HEK293 (cell line): ENCODE measurements around the gene CLEC2L.

Experiments used
- CTCF ChIA-PET: fragments of 350-600 bp; formaldehyde crosslinking; extraction: SDS; loops from one replicate; lab custom pipeline; 2021; ENCODE audit warnings: antibody characterized with exemption; lab: Yijun Ruan, JAX
- POLR2A ChIA-PET: fragments of 300-600 bp; formaldehyde crosslinking; extraction: SDS; loops from one replicate; lab custom pipeline; 2020; ENCODE audit warnings: antibody characterized with exemption, inconsistent platforms; lab: Yijun Ruan, JAX
- H3K27ac ChIP-seq: fragments of 200-500 bp; sonication (Bioruptor generic); 2 replicates; pipeline ENCODE4 v1.5.1; 2014; ENCODE audit warnings: low read depth, low read length, control low read depth, inconsistent platforms; ENCODE audit errors: extremely low read depth
- H3K36me3 ChIP-seq, 2 experiments: fragments of 200-500 bp in 1 of 2; sonication (Bioruptor generic) in 1 of 2; 1 replicate in 1 of 2; 2 replicates in 1 of 2; pipeline ENCODE4 v1.5.1; 2014 to 2017; ENCODE audit warnings: inconsistent platforms in 2 of 2, low read length in 2 of 2; ENCODE audit not compliant: control insufficient read depth in 2 of 2, insufficient read depth in 1 of 2
- H3K4me1 ChIP-seq: fragments of 200-500 bp; sonication (Bioruptor generic); 2 replicates; pipeline ENCODE4 v1.5.1; 2014; ENCODE audit warnings: mild to moderate bottlenecking, low read length, inconsistent platforms; ENCODE audit not compliant: control insufficient read depth, insufficient read depth
- H3K4me3 ChIP-seq: 2 replicates; pipeline ENCODE4 v1.5.1; 2011; ENCODE audit warnings: low read depth, mild to moderate bottlenecking, control low read depth, low read length, moderate library complexity
- H3K9me3 ChIP-seq: fragments of 200-500 bp; sonication (Bioruptor generic); 2 replicates; pipeline ENCODE4 v1.5.1; 2014; ENCODE audit warnings: low read depth, low read length, inconsistent platforms; ENCODE audit not compliant: control insufficient read depth, insufficient read depth
- EGR2 ChIP-seq: fragments of 450-650 bp; formaldehyde crosslinking; IDR thresholded peaks from 2 replicates; pipeline ENCODE4 v1.5.1; 2016; ENCODE audit warnings: low read depth, missing biosample characterization, missing genetic modification characterization
- OSR2 ChIP-seq: fragments of 450-650 bp; formaldehyde crosslinking; IDR thresholded peaks from 2 replicates; pipeline ENCODE4 v1.5.1; 2016; ENCODE audit warnings: missing biosample characterization, missing genetic modification characterization
- PRDM1 ChIP-seq: fragments of 450-650 bp; formaldehyde crosslinking; IDR thresholded peaks from 2 replicates; pipeline ENCODE4; 2016; ENCODE audit warnings: missing biosample characterization, missing genetic modification characterization
- SALL2 ChIP-seq: fragments of 450-650 bp; formaldehyde crosslinking; IDR thresholded peaks from 2 replicates; pipeline ENCODE4 v1.5.0; 2017; ENCODE audit warnings: missing biosample characterization, mild to moderate bottlenecking, missing genetic modification characterization, borderline replicate concordance
- SCRT1 ChIP-seq: fragments of 450-650 bp; formaldehyde crosslinking; IDR thresholded peaks from 2 replicates; pipeline ENCODE4 v1.5.1; 2016; ENCODE audit warnings: missing biosample characterization, missing genetic modification characterization, borderline replicate concordance
- SETDB1 ChIP-seq: IDR thresholded peaks from one replicate; pipeline ENCODE4 v1.6.1; 2017; ENCODE audit warnings: mild to moderate bottlenecking, low read length, moderate library complexity, mixed read lengths; ENCODE audit not compliant: insufficient read length
- SP2 ChIP-seq: fragments of 450-650 bp; formaldehyde crosslinking; IDR thresholded peaks from 2 replicates; pipeline ENCODE4 v1.5.1; 2016; ENCODE audit warnings: missing biosample characterization, missing genetic modification characterization
- ZBTB1 ChIP-seq: fragments of 450-650 bp; formaldehyde crosslinking; IDR thresholded peaks from 2 replicates; pipeline ENCODE4 v1.5.1; 2016; ENCODE audit warnings: missing biosample characterization, missing genetic modification characterization
- ZBTB48 ChIP-seq: fragments of 450-650 bp; formaldehyde crosslinking; IDR thresholded peaks from 2 replicates; pipeline ENCODE4 v1.5.1; 2016; ENCODE audit warnings: missing biosample characterization, missing genetic modification characterization
- ZFP41 ChIP-seq: fragments of 450-650 bp; formaldehyde crosslinking; IDR thresholded peaks from 2 replicates; pipeline ENCODE4 v1.5.1; 2016; ENCODE audit warnings: missing biosample characterization, missing genetic modification characterization, borderline replicate concordance
- ZNF132 ChIP-seq: fragments of 450-650 bp; formaldehyde crosslinking; IDR thresholded peaks from 2 replicates; pipeline ENCODE4 v1.5.1; 2017; ENCODE audit warnings: missing biosample characterization, missing genetic modification characterization, borderline replicate concordance
- ZNF146 ChIP-seq: fragments of 450-650 bp; formaldehyde crosslinking; IDR thresholded peaks from 2 replicates; pipeline ENCODE4 v1.5.1; 2016; ENCODE audit warnings: missing biosample characterization, missing genetic modification characterization
- ZNF16 ChIP-seq: fragments of 450-650 bp; formaldehyde crosslinking; IDR thresholded peaks from 2 replicates; pipeline ENCODE4 v1.5.1; 2016; ENCODE audit warnings: low read depth, missing biosample characterization, missing genetic modification characterization
- ZNF175 ChIP-seq: fragments of 450-650 bp; formaldehyde crosslinking; IDR thresholded peaks from 2 replicates; pipeline ENCODE4 v1.5.1; 2016; ENCODE audit warnings: missing biosample characterization, missing genetic modification characterization
- ZNF19 ChIP-seq: fragments of 450-650 bp; formaldehyde crosslinking; IDR thresholded peaks from 2 replicates; pipeline ENCODE4; 2016; ENCODE audit warnings: missing biosample characterization, missing genetic modification characterization, low read depth
- ZNF239 ChIP-seq: fragments of 450-650 bp; formaldehyde crosslinking; IDR thresholded peaks from 2 replicates; pipeline ENCODE4 v1.5.1; 2016; ENCODE audit warnings: missing biosample characterization, missing genetic modification characterization
- ZNF280D ChIP-seq: fragments of 450-650 bp; formaldehyde crosslinking; IDR thresholded peaks from 2 replicates; pipeline ENCODE4 v1.5.1; 2016; ENCODE audit warnings: missing biosample characterization, missing genetic modification characterization
- ZNF416 ChIP-seq: fragments of 450-650 bp; formaldehyde crosslinking; IDR thresholded peaks from 2 replicates; pipeline ENCODE4 v1.5.1; 2016; ENCODE audit warnings: missing biosample characterization, missing genetic modification characterization
- ZNF488 ChIP-seq: fragments of 450-650 bp; formaldehyde crosslinking; IDR thresholded peaks from 2 replicates; pipeline ENCODE4 v1.5.1; 2016; ENCODE audit warnings: missing biosample characterization, missing genetic modification characterization
- ZNF548 ChIP-seq: fragments of 450-650 bp; formaldehyde crosslinking; IDR thresholded peaks from 2 replicates; pipeline ENCODE4 v1.5.1; 2016; ENCODE audit warnings: missing biosample characterization, missing genetic modification characterization
- ZNF571 ChIP-seq: fragments of 450-650 bp; formaldehyde crosslinking; IDR thresholded peaks from 2 replicates; pipeline ENCODE4 v1.5.0; 2017; ENCODE audit warnings: missing biosample characterization, missing genetic modification characterization
- ZNF623 ChIP-seq: fragments of 450-650 bp; formaldehyde crosslinking; IDR thresholded peaks from 2 replicates; pipeline ENCODE4 v1.5.1; 2016; ENCODE audit warnings: missing biosample characterization, missing genetic modification characterization
- ZNF654 ChIP-seq: fragments of 450-650 bp; formaldehyde crosslinking; IDR thresholded peaks from 2 replicates; pipeline ENCODE4 v1.5.1; 2016; ENCODE audit warnings: low read depth, missing biosample characterization, missing genetic modification characterization
- ZNF76 ChIP-seq: fragments of 450-650 bp; formaldehyde crosslinking; IDR thresholded peaks from 2 replicates; pipeline ENCODE4; 2016; ENCODE audit warnings: low read depth, missing biosample characterization, missing genetic modification characterization, borderline replicate concordance
- ZNF768 ChIP-seq: fragments of 450-650 bp; formaldehyde crosslinking; IDR thresholded peaks from 2 replicates; pipeline ENCODE4 v1.5.1; 2018; ENCODE audit warnings: missing biosample characterization, mild to moderate bottlenecking, missing genetic modification characterization
- ZNF791 ChIP-seq: fragments of 450-650 bp; formaldehyde crosslinking; IDR thresholded peaks from 2 replicates; pipeline ENCODE4 v1.5.1; 2016; ENCODE audit warnings: missing biosample characterization, missing genetic modification characterization
- ZNF837 ChIP-seq: fragments of 450-650 bp; formaldehyde crosslinking; IDR thresholded peaks from 2 replicates; pipeline ENCODE4 v1.5.1; 2016; ENCODE audit warnings: missing biosample characterization, missing genetic modification characterization
- ZSCAN16 ChIP-seq: fragments of 450-650 bp; formaldehyde crosslinking; IDR thresholded peaks from 2 replicates; pipeline ENCODE4 v1.5.1; 2016; ENCODE audit warnings: missing biosample characterization, missing genetic modification characterization

CLEC2L gene

GRCh38 chr7:139532636-139533155 lies 9.2 kb downstream of the CLEC2L start:
- ChIA-PET CTCF (interaction anchor here (0.6 kb wide), 1 partner anchor 88 kb away, joined by 3 read pairs; no protein-coding TSS in a partner anchor), POLR2A (no interaction called here)
- no peak overlapping the region for H3K4me3 ChIP-seq
- H3K36me3 ChIP-seq = no peaks in the 10 kb centered on the region
- TF ChIP-seq OSR2 (tag by site-specific recombination) (no peak), ZNF416 (no peak), ZNF19 (tag by site-specific recombination) (no peak), ZNF654 (tag by site-specific recombination) (no peak), ZNF768 (tag by site-specific recombination) (no peak), ZNF16 (tag by site-specific recombination) (no peak), ZNF175 (tag by site-specific recombination) (no peak), ZNF146 (tag by site-specific recombination) (no peak), PRDM1 (tag by site-specific recombination) (no peak), ZBTB48 (tag by site-specific recombination) (no peak), ZNF76 (tag by site-specific recombination) (no peak), SP2 (no peak), ZNF132 (tag by site-specific recombination) (no peak)
- H3K9me3 ChIP-seq = no peaks in the 10 kb centered on the region
- no peaks in the 10 kb centered on the region for H3K4me1 ChIP-seq
- H3K27ac ChIP-seq = no peak overlapping the region

GRCh38 chr7:139534096-139534495 lies 10.6 kb downstream of the CLEC2L start:
- CTCF ChIA-PET = no interaction called here
- no peak overlapping the region for H3K4me3 ChIP-seq
- H3K36me3 ChIP-seq = no peaks in the 10 kb centered on the region
- no peaks in the 10 kb centered on the region for H3K9me3 ChIP-seq
- no peak overlapping the region for H3K27ac ChIP-seq
- H3K4me1 ChIP-seq = no peaks in the 10 kb centered on the region
- no peak for TF ChIP-seq ZNF548 (tag by site-specific recombination)
- TF ChIP-seq ZNF488 = no peak
- no peak for TF ChIP-seq ZBTB1 (tag by site-specific recombination)
- TF ChIP-seq ZNF791 (tag by site-specific recombination) = no peak
- no peak for TF ChIP-seq ZNF571 (tag by site-specific recombination)
- TF ChIP-seq SALL2 (tag by site-specific recombination) = no peak
- no peak for TF ChIP-seq ZNF239 (tag by site-specific recombination)
- no peak for TF ChIP-seq ZNF837 (tag by site-specific recombination)
- TF ChIP-seq ZFP41 = no peak
- no peak for TF ChIP-seq ZSCAN16
- TF ChIP-seq ZNF280D = no peak
- TF ChIP-seq ZNF132 (tag by site-specific recombination) = no peak
- TF ChIP-seq SCRT1 = no peak
- no peak for TF ChIP-seq ZNF16 (tag by site-specific recombination)
- TF ChIP-seq EGR2 (tag by site-specific recombination) = no peak
- no peak for TF ChIP-seq SETDB1
- TF ChIP-seq ZNF623 = no peak
- TF ChIP-seq, all 188 proteins: peak for 0
- POLR2A ChIA-PET = no interaction called here
